Choroid plexus epithelial cell (primary cell): ENCODE data around the gene DGKG.

Experiments
- DNase-seq: peaks from one replicate; pipeline ENCODE4 v3.0.0-alpha.2; 2010; ENCODE audit warnings: low read depth
- H3K4me3 ChIP-seq: 2 replicates; pipeline ENCODE4 v1.5.1; 2011; ENCODE audit warnings: low read depth, mild to moderate bottlenecking, control low read depth, low read length, moderate library complexity
- CTCF ChIP-seq: conservative IDR thresholded peaks from 2 replicates; pipeline ENCODE4 v1.5.1; 2011; ENCODE audit warnings: low read depth, mild to moderate bottlenecking, control low read depth, inconsistent platforms, low read length, moderate library complexity

Gene DGKG

GRCh38 chr3:186247821-186248814 is 113.9 kb downstream of the DGKG start:
- no peak for TF ChIP-seq CTCF
- H3K4me3 ChIP-seq: no peak overlapping the region
- DNase-seq: no peak

GRCh38 chr3:186246941-186247340 is 115.1 kb downstream of the DGKG start:
- no peak overlapping the region for H3K4me3 ChIP-seq
- TF ChIP-seq CTCF: no peak
- no peak for DNase-seq

- no peak for TF ChIP-seq CTCF
- no peak for DNase-seq
- no peak overlapping the region for H3K4me3 ChIP-seq
These were observed 118.0 kb downstream of the DGKG start for GRCh38 chr3:186244016-186244415.

- peak; percentile 81 for TF ChIP-seq CTCF
- peak overlapping the region; percentile 33 for H3K4me3 ChIP-seq
- peak; percentile 85 for DNase-seq
These were observed 119.9 kb downstream of the DGKG start for GRCh38 chr3:186241910-186242821.

- no peak overlapping the region for H3K4me3 ChIP-seq
- DNase-seq: no peak
- peak; percentile 28 for TF ChIP-seq CTCF
These were observed 122.7 kb downstream of the DGKG start for GRCh38 chr3:186239321-186239720.

GRCh38 chr3:186237915-186238314 is 124.1 kb downstream of the DGKG start:
- DNase-seq: no peak
- H3K4me3 ChIP-seq: no peak overlapping the region
- no peak for TF ChIP-seq CTCF
